NCI-H2171 (cell line): ENCODE results near the gene AHNAK.
A peak's percentile ranks its signal among the peaks of the same experiment; 100 is the strongest.
"Not testable (repeated sequence)": the region's sequence is repeated elsewhere in the genome, so short reads cannot be mapped to it uniquely, and the experiment has no call there.

Source experiments
- DNase-seq: peaks from one replicate; lab custom pipeline; 2025; lab: John Stamatoyannopoulos, UW

The AHNAK gene

DNA sequence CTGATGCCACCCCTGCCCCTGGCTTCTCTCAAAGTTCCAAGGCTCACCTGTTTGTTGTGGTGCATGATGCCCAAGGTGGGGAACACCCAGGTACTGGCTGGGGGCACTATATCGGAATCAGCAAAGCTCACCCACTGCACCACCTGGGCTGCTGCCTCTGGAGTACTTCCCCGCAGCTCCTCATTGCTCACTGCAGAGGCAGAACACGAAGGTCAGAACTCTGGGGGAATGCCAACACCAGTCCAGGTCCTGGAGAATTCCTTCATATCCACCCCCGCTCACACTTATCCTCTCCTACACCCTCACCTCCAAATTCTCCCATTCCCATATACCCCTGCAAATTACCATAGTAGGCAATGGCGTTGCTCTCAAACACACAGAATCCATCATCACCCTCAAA, 24.9 kb upstream of the AHNAK start:
- DNase-seq = not testable (repeated sequence)

- DNase-seq = not testable (repeated sequence)
These were observed 24.3 kb upstream of the AHNAK start for GRCh38 chr11:62570903-62571302.

GRCh38 chr11:62569611-62570010, 23.0 kb upstream of the AHNAK start:
- DNase-seq = no peak

GRCh38 chr11:62567018-62567633, 20.5 kb upstream of the AHNAK start:
- DNase-seq = no peak

DNA sequence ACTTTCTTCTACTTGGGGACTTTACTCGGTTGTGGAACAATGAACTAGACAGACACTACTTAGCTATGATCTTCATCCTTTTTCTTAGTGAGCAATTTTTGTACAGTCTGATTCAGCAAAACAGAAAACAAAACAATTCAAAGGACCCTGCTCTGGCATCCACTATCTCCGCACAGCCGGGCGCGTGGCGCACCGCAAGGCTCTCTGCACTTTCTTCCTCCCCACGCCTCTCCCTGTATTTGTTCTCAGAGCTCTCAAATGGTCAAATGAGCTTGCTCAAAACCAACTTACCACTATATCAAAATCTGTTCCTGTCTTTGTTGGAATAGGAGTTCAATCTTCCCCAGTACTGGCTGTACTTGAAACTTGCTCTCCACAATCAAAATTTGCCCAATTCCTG, 19.6 kb upstream of the AHNAK start:
- DNase-seq = no peak

DNA sequence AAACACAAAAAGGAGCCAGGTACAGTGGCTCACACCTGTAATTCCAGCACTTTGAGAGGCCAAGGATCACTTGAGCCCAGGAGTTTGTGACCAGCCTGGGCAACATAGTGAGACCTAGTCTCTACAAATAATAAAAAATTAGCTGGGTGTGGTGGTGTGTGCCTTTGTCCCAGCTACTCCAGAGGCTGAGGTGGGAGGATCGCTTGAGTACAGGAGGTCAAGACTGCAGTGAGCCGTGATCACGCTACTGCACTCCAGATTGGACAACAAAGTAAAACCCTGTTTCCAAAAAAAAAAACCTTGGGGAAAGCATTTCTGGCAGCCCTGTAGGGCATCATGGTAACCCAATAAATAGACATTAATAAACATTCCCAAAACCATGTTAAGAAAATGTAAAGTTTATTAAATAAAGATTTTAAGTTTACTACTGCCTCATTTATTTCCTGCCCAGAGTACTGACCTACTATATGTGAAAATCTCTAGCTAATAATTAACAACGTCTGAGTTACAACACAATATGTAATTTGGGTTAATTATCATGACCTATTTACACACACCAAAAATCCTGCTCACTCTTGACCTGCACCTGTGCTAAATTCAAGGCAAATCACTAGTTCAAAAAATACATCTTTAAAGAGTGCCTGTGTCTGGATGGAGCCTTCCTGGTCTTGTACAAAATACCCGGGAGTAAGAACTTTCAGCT, 18.6 kb upstream of the AHNAK start:
- DNase-seq = no peak

DNA sequence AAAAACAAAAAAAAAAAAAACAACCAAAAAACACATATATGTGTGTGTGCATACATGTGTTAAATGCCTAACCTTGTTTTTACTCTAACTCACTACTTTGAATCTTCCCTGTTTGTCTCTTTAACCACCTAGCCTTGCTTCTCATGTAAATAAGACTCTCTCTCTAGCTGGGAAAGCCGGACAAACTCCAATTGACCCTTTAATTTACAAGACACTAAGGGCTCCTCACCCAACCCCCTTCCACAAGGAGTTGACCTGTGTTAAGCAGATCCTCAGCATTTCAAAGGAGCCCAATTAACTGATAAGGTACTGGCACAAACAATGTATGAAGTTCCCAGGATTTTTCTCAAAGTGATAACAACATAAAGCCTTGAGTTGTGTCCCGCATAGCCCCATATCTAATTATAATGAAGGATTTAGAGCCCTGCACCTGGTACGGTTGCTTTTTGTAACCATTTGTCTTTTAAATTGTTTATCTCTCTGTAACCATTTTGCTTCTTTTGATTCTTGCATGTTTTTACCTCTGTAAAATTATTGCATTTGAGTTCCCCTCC, 15.1 kb upstream of the AHNAK start:
- not testable (repeated sequence) for DNase-seq

DNA sequence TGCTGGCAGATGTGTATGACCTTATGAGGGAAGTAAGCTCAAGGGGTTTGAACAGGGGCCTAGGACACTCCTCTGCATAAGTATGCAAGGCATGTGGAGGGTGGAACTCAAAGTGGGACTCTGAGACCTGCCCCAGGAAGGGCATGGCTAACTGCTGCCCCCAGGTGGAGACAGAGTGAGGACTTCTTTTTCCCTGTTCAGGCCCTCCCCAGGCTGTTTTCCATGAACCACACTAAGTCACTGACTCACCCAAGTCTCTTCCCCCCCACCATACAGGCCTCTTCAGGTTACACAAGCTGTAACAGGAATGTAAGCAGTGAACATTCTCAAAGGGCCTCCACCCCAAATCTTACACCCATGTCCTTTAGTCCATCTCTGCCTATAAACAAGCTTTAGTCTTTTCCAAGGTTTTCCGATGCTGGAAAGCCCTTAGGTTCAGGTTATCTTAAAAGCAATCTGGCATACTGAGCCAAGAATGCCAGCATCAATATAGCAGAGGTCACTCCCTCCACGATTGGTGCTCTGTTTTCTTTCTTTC, 14.0 kb upstream of the AHNAK start:
- DNase-seq = no peak

DNA sequence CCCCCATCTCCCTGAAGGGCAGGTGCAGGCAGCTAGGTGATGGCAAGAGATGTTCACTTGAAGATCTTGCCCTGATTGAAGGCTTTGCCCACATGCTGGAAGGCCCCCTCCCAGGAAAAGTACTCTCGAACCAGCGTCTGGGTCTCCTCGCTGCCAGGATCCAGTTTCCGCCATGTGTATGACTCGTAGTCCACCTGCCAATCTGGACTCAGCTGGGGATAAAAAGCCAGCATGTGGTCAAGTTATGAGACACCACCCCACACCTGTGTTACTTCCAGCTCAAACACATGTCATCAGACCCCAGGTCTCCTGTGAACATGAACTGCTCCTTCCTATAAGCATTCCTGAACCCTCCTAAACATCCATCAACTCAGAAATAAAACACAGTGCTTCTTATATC, 13.0 kb upstream of the AHNAK start:
- not testable (repeated sequence) for DNase-seq

DNA sequence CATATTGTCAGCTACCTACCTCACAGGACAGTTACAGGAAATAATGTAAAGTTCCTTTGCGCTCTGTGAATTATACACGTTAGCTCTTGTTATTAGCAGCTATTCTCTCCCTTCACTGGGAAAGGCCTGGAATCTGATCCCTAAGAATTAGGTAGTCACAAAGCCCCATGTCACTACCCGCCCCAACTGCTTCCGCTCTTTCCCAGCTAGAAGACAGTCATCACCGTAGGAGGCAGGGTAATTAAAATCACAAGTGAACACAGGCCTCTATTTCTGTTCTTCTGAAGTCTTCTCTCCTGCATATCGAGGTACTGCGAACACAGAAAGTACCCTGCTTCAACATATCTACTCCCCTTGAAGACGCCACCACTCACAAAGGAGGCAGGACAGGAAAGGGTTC, 12.6 kb upstream of the AHNAK start:
- DNase-seq = no peak

DNA sequence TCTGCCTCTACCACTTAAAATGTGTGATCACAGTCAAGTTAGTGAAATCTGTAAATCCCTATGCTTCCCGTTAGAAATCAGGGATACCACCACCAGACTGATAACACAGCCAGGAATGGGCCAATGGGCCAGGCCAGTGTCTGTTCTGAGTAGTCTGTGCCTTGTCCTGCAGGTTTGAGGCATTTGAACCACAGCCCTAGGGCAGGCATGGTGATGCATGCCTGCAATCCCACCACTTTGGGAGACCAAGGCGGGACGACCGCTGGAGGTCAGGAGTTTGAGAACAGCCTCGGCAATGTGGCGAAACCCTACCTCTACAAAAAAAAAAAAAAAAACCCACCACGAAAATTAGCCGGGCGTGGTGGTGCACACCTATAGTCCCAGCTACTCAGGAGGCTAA, 12.1 kb upstream of the AHNAK start:
- no peak for DNase-seq

DNA sequence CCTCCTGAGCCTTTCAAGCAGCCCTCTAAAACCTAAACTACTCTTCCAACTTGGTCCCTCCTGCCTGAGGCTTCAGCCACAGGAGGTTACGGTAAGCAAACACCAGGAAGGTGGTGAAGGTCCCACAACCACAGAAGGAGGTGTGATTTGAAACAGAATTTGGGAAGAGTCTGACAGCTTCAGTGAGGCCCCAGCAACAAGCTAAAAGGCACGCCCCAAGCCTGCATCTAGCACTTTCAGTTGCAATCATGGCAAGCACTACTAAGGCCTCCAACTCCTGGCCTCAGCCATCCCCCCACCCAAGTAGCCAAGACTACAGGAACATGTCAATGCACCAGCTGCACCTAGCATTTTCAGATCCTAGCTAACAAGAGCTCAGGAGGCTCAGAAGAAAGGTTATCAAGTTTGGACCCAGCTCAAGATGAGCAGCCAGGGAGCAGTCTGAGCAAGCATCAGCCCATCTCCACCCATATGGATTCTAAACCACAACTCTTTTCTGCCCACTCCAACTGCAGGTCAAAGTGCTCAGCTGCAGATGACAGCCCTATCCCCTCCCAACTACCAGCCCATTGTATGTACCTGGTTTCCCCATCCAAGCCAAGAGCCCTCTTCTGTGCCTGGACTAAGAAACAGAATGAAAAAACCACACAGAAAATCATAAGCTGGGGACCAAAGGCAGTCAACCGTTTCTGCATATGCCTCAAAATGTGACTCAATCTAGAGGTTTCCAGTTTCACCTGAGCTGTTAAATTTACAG, 10.4 kb upstream of the AHNAK start:
- no peak for DNase-seq

DNA sequence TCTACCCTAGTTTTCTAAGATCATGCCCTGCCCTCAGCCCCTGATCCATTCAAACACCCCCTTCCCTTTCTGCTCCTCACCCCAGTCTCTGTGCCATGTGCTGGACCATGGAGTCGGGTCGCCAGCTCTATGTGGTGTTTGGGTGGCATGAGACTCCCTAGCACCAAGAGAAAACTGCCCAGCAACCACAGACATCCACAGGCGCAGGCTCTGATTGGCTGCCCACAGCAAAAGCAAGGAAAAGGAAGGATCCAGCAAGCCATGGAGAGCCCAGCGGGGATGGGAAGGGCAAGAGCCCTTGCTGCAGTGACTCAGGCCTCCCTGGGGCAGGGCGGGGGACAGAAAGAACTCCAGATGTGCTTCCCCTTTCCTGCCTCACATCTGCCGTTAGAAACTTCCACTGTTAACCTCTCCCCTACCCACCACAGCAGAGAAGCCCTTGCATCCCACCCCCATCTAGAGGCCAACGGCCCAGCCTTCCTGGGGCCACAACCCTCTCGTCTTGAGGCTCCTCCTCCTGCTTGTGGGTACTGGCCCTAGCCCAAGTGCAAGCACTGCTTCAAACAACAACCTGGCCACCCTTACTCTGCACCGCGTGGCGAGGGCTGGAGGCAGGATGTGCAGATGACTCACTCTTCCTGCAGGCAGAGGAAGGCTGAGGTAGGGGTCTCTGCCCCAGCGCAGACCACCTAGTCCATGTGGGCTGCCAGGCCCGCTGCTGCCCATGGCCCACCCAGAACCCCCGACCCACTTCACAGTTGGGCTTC, 9.7 kb upstream of the AHNAK start:
- DNase-seq = no peak

- no peak for DNase-seq
These were observed 9.0 kb upstream of the AHNAK start for GRCh38 chr11:62555464-62556107.

- peak; percentile 34 for DNase-seq
These were observed 8.0 kb upstream of the AHNAK start for GRCh38 chr11:62554387-62555167.

DNA sequence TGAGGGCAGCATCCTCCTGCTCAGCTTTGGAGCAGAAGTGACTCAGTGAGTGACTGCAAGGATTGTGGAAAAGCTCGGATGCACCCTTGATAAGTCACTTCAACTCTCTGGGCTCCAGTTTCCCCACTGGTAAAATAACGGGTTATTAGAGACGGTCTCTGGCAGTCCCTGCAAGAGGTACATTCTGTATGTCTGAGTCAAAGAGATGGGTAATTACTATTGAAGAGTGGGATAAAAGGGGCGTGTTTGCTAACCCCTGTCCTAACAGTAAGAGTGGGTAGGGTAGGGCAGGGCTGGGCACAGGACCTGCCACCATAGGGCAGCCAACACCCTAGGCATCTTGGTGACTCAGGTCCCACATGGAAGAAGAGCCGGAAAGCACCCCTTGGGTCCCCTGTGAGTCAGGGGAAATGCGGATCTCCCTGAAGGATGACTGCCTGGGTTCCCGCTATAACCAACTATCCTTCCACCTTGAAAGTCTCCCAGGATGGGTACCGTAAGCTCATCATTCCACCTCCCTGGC, 7.3 kb upstream of the AHNAK start:
- no peak for DNase-seq

GRCh38 chr11:62553080-62553838, 6.7 kb upstream of the AHNAK start:
- no peak for DNase-seq

DNA sequence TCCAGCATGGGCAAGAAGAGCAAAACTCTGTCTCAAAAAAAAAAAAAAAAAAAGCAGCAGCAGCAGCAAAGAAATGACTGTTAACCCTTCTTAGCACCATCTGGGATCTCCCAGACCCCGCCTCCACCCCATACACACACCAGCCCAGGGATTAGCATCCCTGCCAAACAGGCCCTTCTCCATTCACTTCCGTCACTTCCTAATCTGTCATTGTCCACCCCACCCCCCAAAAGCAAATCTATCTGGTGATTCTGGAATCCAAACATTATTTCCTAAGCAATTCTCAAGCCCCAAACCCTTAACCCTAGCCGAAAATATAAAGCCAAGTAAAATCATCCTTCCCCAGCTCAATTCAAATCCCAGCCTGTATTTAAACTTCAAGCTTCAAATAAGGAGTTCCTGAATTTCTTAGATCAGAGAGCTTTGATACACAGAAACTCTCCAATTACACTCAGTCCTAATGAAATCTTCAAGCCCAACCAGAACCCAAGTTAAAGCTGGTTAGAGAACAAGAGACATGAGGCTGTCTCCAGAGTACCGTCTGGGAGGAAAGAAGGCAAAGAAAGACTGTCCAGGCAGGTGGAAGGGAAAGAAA, 6.0 kb upstream of the AHNAK start:
- DNase-seq = peak; percentile 53

GRCh38 chr11:62550478-62550877, 3.9 kb upstream of the AHNAK start:
- DNase-seq = not testable (repeated sequence)
